Activated CD8-positive, alpha-beta memory T cell treated with anti-CD3 and anti-CD28 coated beads for 36 hours (primary cell): ENCODE results near the gene ARSG. TPM values are rescaled to one million over a fixed set of nuclear protein-coding genes. Genes with fewer than 3 reads are reported as not detected.

Experiments
- CTCF ChIA-PET: fragments of 350-600 bp; sonication (Branson Sonifier 250); formaldehyde crosslinking; loops from one replicate; lab custom pipeline; 2021; ENCODE audit warnings: antibody characterized with exemption; lab: Charles Lee
- POLR2A ChIA-PET: fragments of 350-600 bp; sonication (Branson Sonifier 250); formaldehyde crosslinking; loops from one replicate; lab custom pipeline; 2021; ENCODE audit warnings: antibody characterized with exemption; lab: Charles Lee
- total RNA-seq, 2 experiments: library from RNA; stranded (reverse); gene quantifications; one replicate each; pipeline ENCODE4 v1.2.3, GENCODE V29; 2021

ARSG gene
- total RNA-seq, 2 experiments from 2014 or later, result 8.3 to 9.9 TPM

GRCh38 chr17:68377771-68378267 lies 86.5 kb downstream of the ARSG start:
- ChIA-PET CTCF (no interaction called here), POLR2A (no interaction called here)

DNA sequence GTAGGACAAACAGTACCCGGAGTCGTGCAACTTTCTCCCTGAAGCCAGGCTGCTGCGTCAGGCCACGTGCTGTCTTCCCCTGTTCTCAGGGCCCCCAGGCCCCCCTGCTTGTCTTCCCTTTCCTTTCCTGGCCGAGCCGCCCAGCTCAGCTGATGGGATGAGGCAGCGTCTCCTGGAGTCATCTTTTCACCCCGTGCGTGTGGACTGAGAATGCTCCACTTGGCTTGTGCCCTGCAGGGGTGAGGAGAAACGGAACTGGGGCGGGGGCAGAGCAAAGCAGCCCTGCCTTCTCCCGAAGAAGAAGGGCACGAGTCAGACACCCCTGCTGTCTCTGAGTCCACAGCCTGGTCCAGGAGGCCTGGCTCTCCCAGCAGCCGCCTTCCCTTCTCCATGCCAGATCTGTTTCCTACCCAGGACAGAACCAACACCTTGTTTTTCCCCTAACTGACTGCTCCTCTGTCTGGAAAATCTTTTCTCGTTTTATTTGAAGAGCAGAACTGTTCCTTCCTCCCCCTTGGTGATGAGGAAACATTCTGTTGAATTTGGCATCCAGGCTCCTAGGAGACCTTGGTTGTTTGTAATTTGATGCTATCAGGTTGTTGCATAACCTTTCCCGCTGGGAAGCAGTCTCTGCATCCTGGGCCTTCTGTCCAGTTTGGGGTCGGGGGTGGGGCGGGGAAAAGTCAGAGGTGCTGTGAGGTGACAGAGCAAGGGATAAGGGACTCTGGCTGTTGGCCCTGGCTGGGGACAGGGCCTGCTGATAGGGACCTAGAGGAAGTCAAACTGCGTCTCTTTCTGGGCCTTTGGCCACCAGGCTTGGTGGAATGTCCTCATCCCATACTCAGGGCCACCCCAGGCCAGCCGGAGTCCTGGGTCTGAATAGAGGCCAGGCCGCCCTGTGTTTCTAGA lies 87.2 kb downstream of the ARSG start:
- CTCF ChIA-PET, result no interaction called here
- POLR2A ChIA-PET, result no interaction called here

GRCh38 chr17:68379177-68379510 lies 87.8 kb downstream of the ARSG start:
- CTCF ChIA-PET, result no interaction called here
- POLR2A ChIA-PET, result no interaction called here

DNA sequence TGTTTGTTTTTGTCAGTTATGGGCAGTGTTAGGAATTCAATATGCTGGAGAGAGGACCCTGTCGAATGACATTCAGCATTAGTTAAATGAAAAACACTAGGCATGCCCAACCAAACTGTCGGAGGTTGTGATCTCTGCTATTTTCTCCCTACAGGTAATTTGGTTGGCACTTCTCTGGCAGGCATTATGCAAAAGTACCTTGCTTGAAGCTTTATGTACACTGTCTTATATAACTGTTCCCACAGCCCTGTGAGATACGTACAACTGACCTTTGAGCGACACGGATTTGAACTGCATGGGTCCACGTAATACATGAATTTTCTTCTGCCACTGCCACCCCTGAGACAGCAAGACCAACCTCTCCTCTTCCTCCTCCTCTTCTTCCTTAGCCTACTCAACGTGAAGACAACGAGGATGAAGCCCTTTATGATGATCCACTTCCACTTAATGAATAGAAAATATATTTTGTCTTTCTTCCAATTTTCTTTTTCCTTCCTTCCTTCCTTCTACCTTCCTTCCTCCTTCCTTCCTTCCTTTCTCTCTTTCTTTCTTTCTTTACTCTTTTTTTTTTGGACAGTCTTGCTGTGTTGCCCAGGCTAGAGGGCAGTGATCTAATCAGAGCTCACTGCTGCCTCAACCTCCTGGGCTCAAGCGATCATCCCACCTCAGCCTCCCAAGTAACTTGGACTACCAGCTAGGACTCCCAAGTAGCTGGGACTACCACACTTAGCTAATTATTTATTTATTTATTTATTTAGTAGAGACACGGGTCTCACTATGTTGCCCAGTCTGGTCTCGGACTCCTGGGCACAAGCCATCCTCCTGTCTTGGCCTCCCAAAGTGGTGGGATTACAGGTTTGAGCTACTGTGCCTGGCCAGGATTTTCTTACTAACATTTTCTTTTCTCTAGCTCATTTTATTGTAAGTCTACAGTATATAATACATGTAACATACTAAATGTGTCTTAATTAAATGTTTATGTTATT lies 88.7 kb downstream of the ARSG start:
- CTCF ChIA-PET, result no interaction called here
- POLR2A ChIA-PET, result no interaction called here

DNA sequence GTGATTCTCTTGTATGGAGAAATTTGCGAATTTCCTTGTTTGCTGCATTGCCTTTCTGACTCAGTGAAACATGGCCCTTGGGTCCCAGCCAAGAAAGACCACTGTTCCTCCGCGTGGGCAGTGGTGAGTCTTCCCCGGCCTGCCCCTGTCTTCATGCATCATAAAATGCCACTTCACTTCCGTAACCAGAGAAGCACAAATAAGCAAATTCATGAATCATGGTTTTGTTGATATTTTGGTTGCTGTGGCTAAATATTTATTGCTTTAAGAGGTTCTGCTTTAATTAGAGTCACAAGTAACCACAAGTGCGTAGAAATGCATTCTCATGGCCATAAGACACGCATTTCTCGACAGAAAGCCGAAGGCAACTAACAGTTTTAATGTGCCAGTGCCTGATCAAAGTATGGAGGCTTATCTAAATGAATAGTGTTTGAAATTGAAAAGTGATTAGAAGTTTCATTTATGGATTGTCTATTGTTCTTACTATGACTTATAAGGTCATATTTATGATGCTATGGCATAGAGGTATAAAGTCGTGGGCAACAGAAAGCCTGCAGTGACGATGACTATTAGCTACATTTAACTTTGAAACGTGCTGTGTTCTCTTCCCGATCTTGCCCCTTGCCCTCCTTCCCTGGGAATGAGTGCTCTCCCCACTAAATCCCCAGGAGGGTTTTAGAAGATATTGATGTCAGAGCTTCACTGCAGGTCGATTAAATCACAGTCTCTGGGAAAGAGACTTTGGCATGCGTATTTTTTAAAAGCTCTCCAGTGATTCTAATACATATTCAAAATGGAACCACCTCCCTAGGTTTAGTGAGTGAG lies 90.0 kb downstream of the ARSG start:
- ChIA-PET POLR2A (no interaction called here), CTCF (interaction anchor here (0.7 to 1.5 kb wide), 3 partner anchors 10 to 28 kb away, joined by 3 to 7 read pairs (median 3); no protein-coding TSS in a partner anchor)

- CTCF ChIA-PET, result interaction anchor here (0.6 to 1.5 kb wide), 2 partner anchors 29 to 117 kb away, joined by 3 to 7 read pairs; no protein-coding TSS in a partner anchor
Observed at GRCh38 chr17:68382582-68383085, 91.3 kb downstream of the ARSG start.

GRCh38 chr17:68383120-68383442 lies 91.8 kb downstream of the ARSG start:
- ChIA-PET CTCF (interaction anchor here (0.6 to 1.2 kb wide), 2 partner anchors 16 to 118 kb away, joined by 3 to 6 read pairs; no protein-coding TSS in a partner anchor), POLR2A (no interaction called here)

More at GRCh38 chr17:68382582-68383085, 91.3 kb downstream of the ARSG start:
- POLR2A ChIA-PET, result no interaction called here

DNA sequence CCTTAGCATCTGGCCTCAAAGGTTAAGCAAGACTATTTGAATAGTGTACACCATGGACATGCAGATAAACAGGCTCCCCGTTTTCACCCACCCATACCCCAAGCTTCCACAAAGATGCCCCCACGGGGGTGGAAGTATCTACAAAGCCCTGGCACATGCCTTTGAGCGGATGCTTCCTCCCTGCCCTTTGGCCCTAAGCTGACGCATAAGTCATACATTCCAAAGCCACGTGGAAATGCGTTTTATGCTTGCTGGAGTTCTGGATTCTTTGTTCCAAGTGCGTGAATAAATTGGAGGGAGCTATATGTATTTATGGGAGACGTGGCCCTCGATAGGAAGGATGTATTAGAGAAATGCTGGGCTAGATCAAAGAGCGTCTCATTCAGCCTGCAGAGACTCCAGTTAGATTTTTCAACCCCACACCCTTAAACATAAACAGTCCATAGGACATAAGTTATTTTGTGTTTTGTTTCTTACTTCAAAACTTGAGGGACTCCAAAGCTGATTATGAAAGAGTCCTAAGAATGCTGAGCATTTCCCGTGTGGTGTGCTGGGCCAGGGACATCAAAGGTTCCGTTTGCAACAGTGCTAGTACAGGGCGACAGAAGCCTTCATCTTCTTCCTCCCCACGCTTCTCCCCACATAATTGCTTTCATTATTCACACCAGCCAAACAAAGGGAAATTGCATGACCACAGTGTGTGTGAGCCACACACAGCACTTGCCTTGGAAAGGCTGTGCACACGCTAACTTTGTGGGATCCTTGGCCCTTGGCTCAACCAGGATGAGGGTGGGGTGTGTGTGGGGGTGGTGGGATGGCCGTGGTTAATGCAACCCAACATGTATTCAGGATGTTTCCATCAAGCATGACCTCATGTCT lies 92.4 kb downstream of the ARSG start:
- ChIA-PET CTCF (interaction anchor here (0.6 to 1.2 kb wide), 2 partner anchors 15 to 118 kb away, joined by 3 to 6 read pairs; no protein-coding TSS in a partner anchor), POLR2A (no interaction called here)

- ChIA-PET CTCF (no interaction called here), POLR2A (no interaction called here)
Observed at GRCh38 chr17:68384471-68384870, 93.2 kb downstream of the ARSG start.

GRCh38 chr17:68384941-68385340 lies 93.6 kb downstream of the ARSG start:
- CTCF ChIA-PET, result no interaction called here
- POLR2A ChIA-PET, result no interaction called here

DNA sequence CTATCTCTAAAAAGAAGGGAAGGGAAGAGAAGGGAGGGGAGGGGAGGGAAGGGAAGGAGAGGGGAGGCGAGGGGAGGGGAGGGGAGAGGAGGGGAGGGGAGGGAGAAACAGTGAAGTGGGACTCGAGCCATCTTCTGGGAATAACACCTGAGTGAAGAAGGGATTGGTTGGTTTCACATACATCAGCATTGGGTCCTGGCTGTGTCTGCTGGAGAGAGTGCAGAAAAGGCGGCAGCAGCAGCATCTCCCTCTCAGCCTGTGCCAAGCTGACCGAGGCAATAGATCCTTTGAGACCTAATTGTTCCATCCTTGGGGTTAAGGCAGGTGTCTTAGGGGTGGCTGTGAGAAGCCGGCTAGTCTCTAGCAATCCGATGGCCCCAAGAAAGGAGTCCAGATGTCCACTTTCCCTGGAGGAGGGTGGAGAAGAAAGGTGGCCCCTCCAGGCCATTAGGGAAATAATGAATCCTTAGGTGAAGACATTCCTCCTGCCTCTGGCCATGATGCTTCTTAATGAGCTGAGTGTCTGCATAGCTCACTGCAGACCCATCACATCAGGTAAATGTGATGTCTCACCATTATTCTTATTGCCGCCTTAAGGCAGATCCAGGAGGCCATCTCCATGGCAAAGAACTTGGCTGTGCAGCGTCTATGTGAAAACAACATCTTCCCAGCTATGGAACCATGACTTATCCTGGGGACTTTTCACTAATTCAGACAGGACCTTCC lies 94.4 kb downstream of the ARSG start:
- ChIA-PET CTCF (interaction anchor here (1.0 kb wide), 1 partner anchor 51 kb away, joined by 3 read pairs; no protein-coding TSS in a partner anchor), POLR2A (no interaction called here)

DNA sequence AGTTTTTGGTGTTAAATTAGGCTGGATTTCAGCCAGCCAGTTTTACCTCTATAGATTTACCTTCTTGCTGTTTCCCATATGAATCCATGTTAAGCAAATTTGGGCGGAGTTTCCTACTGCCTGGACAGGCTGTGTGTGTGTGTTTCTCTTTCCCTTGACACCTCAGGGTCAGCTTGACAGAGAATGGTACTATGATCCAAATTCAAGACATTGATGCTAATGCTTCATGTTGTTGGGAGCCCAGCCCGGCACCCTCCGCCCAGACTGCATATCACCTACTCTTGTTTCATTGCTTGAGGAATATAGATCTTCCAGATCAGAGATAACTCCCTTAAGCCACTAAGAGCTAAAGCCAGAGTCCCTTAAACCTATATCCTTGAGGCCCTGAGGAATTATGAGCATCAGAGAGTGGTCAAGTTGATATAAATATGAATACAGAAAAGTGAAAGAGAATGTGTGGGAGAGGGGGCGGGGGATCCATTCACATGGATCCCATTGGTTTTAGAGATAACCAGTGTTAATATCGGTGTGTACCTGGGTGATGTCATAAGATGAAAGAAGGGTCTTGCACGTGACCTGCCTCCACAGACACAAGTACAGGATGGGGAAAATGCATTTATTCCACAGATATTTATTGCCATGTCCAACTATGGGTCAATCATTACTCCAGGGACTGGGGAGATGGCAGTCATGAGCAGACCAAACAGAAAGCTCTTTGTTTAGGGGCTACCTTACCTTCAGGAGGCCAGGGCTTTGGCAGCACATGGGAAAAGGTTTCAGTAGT lies 96.3 kb downstream of the ARSG start:
- CTCF ChIA-PET, result no interaction called here
- POLR2A ChIA-PET, result no interaction called here

DNA sequence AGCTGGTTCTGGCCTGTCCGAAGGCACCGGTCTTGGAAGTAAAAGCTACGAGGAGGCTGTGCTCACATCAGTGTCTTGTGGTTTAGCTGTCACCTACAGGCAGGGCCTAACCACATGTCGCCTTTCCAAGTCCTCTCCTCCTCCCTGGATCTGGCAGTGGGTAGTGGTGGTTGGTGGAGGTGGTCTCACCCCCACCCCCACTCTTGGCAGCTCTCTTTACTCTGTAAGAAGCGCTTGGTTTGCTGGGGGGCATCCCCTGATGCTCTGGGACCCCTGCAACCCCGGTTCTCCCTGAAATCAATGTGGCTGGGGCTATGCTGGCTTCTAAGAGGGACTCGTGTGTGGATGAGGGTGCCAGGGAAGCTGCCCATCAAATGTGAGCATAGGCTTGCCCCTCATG lies 97.7 kb downstream of the ARSG start:
- ChIA-PET POLR2A (no interaction called here), CTCF (no interaction called here)

DNA sequence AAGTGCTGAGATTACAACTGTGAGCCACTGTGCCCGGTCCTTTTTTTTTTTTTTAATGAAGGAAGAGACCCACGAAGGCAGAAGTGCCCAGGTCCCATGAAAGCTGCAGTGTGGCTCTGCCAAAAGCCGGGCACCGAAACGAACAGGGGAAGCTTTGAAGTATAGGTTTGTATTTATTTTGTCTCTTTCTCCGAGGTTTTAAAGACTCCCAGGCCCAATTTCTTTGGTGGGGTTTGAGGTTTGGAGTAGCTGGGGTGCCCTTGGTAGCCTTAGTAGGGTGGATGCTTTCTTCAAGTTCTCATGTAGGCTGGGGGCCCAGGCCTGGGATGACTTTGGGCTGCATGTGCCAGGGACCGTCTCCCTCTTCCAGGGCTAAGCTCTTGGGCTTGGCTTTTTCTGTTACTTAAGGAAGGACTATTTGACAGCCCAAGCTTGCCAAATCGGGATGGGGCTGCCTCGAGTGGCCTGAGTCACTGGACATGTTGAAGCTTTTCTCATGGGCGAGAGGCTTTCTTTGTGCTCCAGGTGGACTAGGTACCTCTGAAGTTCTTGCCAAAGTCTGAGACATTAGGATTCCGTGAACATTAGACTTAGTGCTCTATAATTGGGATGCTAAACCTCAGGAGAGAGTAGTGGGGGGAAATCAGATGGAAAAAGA lies 99.7 kb downstream of the ARSG start:
- POLR2A ChIA-PET, result interaction anchor here (0.6 kb wide), 1 partner anchor 36 kb away, joined by 3 read pairs; no protein-coding TSS in a partner anchor
- CTCF ChIA-PET, result no interaction called here

GRCh38 chr17:68391561-68392268 lies 100.4 kb downstream of the ARSG start:
- POLR2A ChIA-PET, result interaction anchor here (0.6 kb wide), 1 partner anchor 35 kb away, joined by 3 read pairs; no protein-coding TSS in a partner anchor
- CTCF ChIA-PET, result no interaction called here
